ENCODE data around the gene TSEN54. TPM values are rescaled to one million over a fixed set of nuclear protein-coding genes. Genes with fewer than 3 reads are reported as not detected.
A peak's percentile ranks its signal among the peaks of the same experiment; 100 is the strongest.

TSEN54 gene
- total and polyA plus RNA-seq, 2 experiments from 2014 or later: 42.5 to 52.3 TPM

DNA sequence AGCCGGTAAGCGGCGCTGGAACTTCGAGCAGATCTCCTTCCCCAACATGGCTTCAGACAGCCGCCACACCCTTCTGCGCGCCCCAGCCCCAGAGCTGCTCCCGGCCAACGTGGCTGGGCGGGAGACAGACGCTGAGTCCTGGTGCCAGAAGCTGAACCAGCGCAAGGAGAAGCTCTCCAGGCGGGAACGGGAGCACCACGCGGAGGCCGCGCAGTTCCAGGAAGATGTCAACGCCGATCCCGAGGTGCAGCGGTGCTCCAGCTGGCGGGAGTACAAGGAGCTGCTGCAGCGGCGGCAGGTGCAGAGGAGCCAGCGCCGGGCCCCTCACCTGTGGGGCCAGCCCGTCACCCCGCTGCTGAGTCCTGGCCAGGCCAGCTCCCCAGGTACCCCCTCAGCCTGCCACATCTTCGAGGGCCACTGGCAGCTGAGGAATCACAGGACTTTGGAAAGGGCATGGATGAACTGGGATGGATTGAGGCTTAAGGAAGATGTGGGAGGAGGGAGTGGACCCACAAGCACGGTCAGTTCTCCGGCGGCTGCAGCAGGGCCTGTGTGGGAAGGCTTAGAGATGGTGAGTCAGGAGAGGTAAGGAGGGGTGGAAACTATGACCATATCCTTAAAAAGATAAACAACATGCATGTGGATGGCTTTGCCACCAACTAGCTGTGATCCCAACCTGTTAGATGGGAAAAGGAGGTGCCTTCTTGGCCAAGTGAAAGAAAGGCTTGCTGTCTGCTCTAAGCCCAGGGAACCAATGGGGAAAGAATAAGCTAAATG lies 5.8 kb downstream of the TSEN54 start:
- Histone ChIP-seq H3K27ac (no peak overlapping the region), H3K79me2 (peaks cover 31% of the 10 kb centered on the region), H3K4me2 (no peak overlapping the region), H3K4me1 (ENCODE audit: insufficient read depth) (peaks cover 14% of the 10 kb centered on the region), H2AFZ (no peak overlapping the region), H3K27me3 (no peaks in the 10 kb centered on the region), H3K4me3 (no peak overlapping the region), H3K36me3 (replicated peaks; ENCODE audit: insufficient read depth, low read depth) (no peaks in the 10 kb centered on the region), H3K9me2 (replicated peaks; ENCODE audit: insufficient read depth) (no peaks in the 10 kb centered on the region), H4K20me1 (ENCODE audit: insufficient read depth, poor library complexity, severe bottlenecking) (peaks cover under 1% of the 10 kb centered on the region), H3K9me3 (ENCODE audit: low read depth) (no peaks in the 10 kb centered on the region)
- WGBS (ENCODE audit: low lambda C conversion rate, missing lambda C conversion rate): 96% methylated on average over 33 of the region's 33 CpGs
- DNase-seq (ENCODE audit: low spot score): no peak
- no peak for TF ChIP-seq EZH2phosphoT487 (IDR thresholded peaks at IDR 0.05; ENCODE audit: low read depth, severe bottlenecking, unreplicated experiment)
- no peak for TF ChIP-seq EZH2 (IDR thresholded peaks at IDR 0.05; ENCODE audit: borderline replicate concordance)
- TF ChIP-seq, protein P1, sequence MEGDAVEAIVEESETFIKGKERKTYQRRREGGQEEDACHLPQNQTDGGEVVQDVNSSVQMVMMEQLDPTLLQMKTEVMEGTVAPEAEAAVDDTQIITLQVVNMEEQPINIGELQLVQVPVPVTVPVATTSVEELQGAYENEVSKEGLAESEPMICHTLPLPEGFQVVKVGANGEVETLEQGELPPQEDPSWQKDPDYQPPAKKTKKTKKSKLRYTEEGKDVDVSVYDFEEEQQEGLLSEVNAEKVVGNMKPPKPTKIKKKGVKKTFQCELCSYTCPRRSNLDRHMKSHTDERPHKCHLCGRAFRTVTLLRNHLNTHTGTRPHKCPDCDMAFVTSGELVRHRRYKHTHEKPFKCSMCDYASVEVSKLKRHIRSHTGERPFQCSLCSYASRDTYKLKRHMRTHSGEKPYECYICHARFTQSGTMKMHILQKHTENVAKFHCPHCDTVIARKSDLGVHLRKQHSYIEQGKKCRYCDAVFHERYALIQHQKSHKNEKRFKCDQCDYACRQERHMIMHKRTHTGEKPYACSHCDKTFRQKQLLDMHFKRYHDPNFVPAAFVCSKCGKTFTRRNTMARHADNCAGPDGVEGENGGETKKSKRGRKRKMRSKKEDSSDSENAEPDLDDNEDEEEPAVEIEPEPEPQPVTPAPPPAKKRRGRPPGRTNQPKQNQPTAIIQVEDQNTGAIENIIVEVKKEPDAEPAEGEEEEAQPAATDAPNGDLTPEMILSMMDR (IDR thresholded peaks at IDR 0.05; ENCODE audit: poor library complexity): no peak

DNA sequence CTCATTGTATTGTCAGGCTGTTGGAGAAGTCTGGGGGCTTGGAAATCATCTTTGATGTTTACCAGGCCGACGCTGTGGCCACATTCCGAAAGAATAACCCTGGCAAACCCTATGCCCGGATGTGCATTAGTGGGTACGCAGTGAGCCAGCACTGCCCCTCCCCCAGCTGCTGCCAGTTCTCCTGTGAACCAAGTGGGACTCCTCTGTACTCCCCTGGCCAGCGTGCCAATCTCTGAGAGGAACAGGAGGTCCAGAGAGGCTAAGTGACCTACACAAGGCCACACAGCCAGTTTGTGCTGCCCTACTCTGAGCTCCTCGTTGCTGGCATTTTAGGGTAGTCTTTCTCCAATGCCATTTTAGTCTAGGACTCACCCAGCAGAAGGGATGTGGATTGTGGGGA lies 7.3 kb downstream of the TSEN54 start:
- no peaks in the 10 kb centered on the region for H3K27me3 ChIP-seq
- H3K27ac ChIP-seq: no peak overlapping the region
- H3K9me3 ChIP-seq (ENCODE audit: low read depth): no peaks in the 10 kb centered on the region
- TF ChIP-seq EZH2phosphoT487 (IDR thresholded peaks at IDR 0.05; ENCODE audit: low read depth, severe bottlenecking, unreplicated experiment) (no peak), EZH2 (IDR thresholded peaks at IDR 0.05; ENCODE audit: borderline replicate concordance) (no peak)
- TF ChIP-seq, protein P1 (IDR thresholded peaks at IDR 0.05; ENCODE audit: poor library complexity): no peak
- 93% methylated on average over 7 of the region's 7 CpGs for WGBS (ENCODE audit: low lambda C conversion rate, missing lambda C conversion rate)
- no peaks in the 10 kb centered on the region for H3K36me3 ChIP-seq (replicated peaks; ENCODE audit: insufficient read depth, low read depth)
- H3K79me2 ChIP-seq: peaks cover 33% of the 10 kb centered on the region
- no peak overlapping the region for H3K4me2 ChIP-seq
- no peaks in the 10 kb centered on the region for H3K9me2 ChIP-seq (replicated peaks; ENCODE audit: insufficient read depth)
- no peak for DNase-seq (ENCODE audit: low spot score)
- H3K4me3 ChIP-seq: no peak overlapping the region
- peaks cover 6% of the 10 kb centered on the region for H4K20me1 ChIP-seq (ENCODE audit: insufficient read depth, poor library complexity, severe bottlenecking)
- H2AFZ ChIP-seq: no peak overlapping the region
- H3K4me1 ChIP-seq (ENCODE audit: insufficient read depth): peaks cover 6% of the 10 kb centered on the region

DNA sequence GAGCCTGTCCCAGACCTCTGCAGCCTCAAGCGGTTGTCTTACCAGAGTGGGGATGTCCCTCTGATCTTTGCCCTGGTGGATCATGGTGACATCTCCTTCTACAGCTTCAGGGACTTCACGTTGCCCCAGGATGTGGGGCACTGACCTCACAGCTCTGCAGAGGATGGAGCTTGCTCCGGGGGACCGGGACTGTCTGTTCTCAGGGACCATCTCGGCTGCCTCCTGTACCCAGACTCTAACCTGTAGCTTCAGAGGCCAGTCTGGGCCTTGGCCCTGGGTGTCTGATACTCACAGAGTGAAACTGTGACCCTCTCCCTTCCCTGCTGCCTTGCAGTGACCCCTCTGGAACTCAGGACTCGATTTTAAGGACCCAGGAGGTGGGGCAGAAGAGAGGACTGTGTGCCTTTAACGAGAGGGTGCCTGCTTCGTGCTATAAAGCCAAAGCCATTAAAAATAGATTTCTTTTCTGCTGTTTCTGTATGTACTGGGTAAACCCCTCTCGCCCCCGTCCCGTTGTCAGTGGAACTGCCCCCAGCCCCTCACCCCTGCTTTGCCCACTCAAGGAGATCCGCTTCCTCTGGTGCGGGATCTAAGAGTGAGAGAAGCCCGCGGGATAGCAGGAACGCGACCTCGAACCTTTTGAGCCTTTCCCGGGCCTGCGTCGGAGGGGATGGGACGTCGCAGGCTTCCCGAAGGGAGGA lies 8.1 kb downstream of the TSEN54 start:
- peak overlapping the region; percentile 97 for H3K27ac ChIP-seq
- no peaks in the 10 kb centered on the region for H3K27me3 ChIP-seq
- H4K20me1 ChIP-seq (ENCODE audit: insufficient read depth, poor library complexity, severe bottlenecking): peaks cover 6% of the 10 kb centered on the region
- TF ChIP-seq EZH2phosphoT487 (IDR thresholded peaks at IDR 0.05; ENCODE audit: low read depth, severe bottlenecking, unreplicated experiment): no peak
- no peak for TF ChIP-seq EZH2 (IDR thresholded peaks at IDR 0.05; ENCODE audit: borderline replicate concordance)
- TF ChIP-seq, protein P1 (IDR thresholded peaks at IDR 0.05; ENCODE audit: poor library complexity): no peak
- H3K9me3 ChIP-seq (ENCODE audit: low read depth): no peaks in the 10 kb centered on the region
- H3K4me1 ChIP-seq (ENCODE audit: insufficient read depth): peaks cover 6% of the 10 kb centered on the region
- peaks cover 35% of the 10 kb centered on the region for H3K79me2 ChIP-seq
- peak overlapping the region; percentile 80 for H3K4me3 ChIP-seq
- peak overlapping the region; percentile 94 for H3K4me2 ChIP-seq
- WGBS (ENCODE audit: low lambda C conversion rate, missing lambda C conversion rate): 29% methylated on average over 23 of the region's 24 CpGs
- no peak for DNase-seq (ENCODE audit: low spot score)
- H3K36me3 ChIP-seq (replicated peaks; ENCODE audit: insufficient read depth, low read depth): no peaks in the 10 kb centered on the region
- no peaks in the 10 kb centered on the region for H3K9me2 ChIP-seq (replicated peaks; ENCODE audit: insufficient read depth)
- H2AFZ ChIP-seq: peak overlapping the region; percentile 81

Measured in hepatocyte (in vitro differentiated cells).